ENCODE measurements around the gene RBM7.

Gene RBM7, protein sequence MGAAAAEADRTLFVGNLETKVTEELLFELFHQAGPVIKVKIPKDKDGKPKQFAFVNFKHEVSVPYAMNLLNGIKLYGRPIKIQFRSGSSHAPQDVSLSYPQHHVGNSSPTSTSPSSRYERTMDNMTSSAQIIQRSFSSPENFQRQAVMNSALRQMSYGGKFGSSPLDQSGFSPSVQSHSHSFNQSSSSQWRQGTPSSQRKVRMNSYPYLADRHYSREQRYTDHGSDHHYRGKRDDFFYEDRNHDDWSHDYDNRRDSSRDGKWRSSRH

DNA sequence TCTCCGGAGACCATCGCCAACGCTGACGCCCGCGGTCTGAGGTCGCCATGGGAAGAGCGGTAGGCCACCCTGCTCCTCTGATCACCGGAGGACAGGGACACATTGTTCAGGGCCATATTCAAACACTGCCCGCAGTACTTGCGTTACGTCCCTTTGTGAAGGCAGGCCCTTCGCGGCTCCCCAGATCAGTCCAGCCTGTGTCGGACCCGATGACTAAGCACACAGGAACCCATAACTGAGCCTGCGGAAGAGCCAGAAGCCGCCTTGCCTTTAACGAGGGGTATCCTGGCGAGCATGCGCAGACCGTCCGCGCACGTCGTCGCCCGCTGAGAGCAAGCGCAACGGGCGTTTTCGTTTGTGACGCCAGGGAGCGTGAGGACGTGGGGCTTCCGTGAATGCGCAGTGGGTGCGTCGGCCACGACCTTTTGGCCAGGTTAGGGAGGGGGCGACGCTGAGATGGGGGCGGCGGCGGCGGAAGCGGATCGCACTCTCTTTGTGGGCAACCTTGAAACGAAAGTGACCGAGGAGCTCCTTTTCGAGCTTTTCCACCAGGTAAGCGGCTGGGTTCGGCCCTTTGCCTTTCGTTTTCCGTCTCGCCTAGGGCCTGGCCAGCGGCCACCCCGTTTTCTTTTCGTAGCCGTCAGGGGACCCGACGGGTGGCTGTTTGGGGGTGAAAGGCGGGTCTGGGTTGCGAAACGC, at the start of gene RBM7, which contains the start of gene C11orf71:
Gene RBM7, plus strand, starts transcription at position 451 of the 699 bp plus-strand sequence. Its CDS starts 6 bp downstream, at position 457.
Gene C11orf71, minus strand, starts transcription at position 296 of the 699 bp plus-strand sequence. Its CDS starts 180 bp downstream, at position 116.
- DNase-seq (ENCODE audit: low spot score): peak; percentile 98

DNA sequence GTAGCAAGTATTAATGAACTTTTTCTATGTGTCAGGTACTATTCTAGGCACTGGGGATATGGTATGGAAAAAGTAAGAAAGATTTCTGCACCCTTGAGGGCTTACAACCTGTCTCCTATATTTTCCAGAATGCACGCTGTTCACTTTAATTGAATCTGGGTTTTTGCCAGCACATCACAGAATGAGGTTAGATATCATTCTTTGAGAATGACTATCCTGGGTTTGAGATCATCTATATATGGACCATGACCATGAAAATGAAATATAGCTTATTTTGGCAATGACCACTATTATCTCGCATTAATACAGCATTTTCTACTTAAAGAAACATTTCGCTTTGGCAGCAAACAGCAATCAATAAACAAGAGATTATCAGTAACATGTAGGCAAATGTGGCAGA, 47.0 kb upstream of the RBM7 start:
- no peak for DNase-seq (ENCODE audit: low spot score)

DNA sequence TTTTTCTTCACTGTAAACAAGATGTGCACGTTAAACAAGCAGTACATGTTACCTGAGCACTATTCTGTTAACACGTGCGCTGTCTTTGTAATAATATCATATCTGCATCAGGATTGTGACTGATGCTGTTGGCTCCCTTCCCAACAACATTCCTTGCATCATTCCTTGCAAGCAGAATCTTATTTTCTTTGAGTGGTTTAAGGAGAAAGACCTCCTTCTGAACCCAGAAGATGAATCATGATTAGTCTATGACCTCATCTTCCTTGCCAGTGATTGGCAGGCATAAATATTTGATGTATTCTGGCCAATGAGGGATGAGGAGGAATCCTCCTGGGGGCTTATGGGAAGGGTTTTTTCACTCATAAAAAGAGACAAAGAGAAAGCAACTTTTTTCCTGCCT, 46.4 kb upstream of the RBM7 start:
- DNase-seq (ENCODE audit: low spot score): no peak

DNA sequence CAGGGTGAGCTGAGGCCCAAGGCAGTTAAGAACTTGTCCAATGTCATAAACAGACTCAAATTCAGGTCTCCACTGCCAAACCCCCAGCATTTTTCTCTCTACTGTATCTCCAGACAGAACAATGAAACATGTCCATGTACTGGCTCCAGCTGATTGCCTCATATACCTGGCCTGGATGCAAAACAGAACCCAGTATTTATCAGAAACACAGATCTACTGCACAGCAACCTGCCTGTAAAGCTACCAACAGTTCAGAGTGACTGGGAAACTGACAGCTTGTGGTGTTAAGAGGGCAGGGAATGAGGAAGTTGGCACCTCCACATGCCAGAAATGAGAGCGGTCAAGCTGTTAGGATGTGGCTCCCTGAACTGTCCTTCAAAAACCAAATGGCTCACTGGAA, 41.8 kb upstream of the RBM7 start:
- no peak for DNase-seq (ENCODE audit: low spot score)

DNA sequence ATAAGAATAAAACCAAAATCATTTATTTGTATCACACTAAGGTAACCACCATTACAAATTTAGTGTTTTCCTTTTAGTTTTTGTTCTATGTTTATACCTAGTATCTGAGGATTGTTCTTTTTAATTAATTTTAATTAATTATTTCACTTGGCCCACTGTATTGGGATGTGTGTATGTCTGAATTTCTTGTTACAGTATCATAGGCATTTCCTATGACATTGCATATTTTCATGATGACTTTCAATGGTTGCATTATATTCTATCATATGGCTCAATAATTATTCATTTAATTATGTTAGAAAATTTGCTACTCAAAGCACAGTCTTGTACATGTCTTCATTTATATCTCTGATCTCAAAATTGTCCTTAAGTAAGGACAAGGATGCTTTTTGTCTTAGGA, 41.1 kb upstream of the RBM7 start:
- DNase-seq (ENCODE audit: low spot score): no peak

DNA sequence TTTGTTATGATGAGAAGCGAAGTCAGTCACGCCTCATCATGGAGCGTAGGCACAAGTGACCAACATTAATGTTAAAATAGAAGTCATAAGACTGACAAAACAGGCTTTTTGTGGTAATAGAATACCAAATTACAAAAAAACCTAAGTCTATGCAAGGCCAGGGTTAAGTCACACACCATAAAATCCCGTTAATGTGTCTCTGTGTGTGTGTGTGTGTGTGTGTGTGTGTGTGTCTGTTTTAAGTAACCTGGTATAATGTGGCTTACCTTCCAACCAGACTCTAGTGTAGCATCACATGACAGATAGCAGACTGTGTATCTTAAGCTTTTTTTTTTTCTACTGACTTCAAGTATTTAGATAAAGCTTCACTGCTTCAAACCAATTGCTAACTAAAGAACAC, 38.1 kb upstream of the RBM7 start:
- DNase-seq (ENCODE audit: low spot score): no peak

DNA sequence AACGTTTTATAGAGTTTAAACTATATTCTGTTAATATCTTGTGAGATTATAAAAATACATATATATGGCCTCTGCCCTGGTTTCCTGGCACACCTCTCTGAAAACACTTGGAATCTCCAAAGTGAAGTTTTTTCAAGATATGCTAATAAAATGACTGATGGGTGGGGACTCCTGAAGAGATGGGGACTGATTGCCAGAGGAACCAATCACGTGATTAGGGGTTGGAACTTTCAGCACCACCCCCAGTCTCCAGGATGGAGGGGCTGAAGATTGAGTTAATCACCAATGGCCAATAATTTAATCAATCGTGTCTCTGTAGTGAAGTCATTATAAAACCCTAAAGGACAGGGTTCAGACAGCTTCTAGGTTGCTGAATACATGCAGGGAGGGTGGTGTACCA, 37.5 kb upstream of the RBM7 start:
- DNase-seq (ENCODE audit: low spot score): no peak

DNA sequence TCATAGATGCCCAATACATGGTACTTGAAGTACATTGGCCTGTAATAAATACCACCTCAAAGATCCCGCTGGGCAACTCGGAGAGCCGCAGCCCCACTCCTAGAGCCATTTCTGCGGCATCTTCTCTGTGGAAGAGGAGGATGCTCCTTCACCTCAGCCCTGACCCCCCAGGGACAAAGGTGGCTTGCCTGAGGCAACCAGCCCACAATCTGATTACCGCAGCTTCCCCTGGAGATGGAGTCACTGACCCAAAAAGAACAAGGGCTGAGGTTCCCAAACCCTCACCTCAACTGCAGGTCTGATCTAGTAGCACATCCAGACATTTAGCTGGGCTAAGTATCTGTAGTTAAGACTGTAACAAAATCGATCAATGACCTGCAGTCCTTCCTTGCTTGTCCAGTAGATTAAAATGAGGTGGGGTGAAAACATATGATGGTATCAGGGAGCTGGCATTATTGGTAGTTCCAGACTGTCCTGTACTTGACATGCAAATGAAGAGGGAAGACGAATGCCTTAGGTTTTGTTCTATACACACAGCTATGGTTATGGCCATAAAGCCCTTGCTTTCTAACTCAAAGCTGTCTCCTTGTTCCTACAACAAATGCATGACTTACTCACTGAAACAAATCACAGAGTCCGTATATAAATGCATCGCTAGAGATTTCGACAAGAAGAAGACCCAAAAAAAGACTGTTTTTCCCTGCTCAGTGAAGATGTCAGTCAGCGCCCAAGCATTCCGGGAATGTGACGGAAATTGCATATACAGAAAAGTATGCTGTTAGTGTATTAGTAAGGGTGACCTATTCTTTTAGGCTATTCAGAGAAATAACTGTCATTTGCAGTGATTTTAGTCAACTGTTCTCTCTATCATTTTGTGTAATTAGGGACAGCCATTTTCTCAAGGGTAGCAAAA, 33.9 kb upstream of the RBM7 start:
- DNase-seq (ENCODE audit: low spot score): no peak

DNA sequence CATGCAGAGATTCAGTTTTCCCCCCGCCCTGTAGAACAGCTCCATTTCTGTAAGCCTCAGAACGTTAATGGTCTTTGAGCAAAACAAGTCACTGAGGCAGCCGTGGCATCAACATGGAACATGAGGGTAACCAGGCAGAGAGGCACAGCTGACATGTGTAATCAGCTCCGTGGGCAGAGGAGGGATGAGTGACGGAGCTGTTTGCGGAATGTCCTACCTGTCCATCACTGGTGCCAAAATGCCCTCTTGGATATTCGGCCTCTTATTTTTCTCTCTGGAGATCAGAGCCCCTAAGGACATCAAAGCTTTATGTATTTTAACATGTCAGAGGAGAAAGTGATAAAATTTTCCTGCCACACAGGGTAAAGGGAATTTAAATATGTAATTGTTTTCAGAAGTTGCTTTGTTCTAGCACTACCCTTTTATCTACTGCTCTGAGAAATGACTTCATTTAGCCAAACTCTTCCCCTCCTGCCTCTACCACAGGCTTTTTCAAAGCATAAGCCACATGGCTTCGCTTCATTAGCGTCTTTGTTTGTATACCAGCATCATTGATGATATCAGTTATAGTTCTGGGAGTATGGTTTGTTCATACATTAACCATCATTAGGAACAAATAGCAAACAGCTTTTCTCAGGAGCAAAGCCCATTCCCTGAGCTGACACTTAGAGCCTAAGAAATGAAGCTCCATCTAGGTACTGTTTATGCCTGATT, 33.1 kb upstream of the RBM7 start:
- DNase-seq (ENCODE audit: low spot score): no peak

DNA sequence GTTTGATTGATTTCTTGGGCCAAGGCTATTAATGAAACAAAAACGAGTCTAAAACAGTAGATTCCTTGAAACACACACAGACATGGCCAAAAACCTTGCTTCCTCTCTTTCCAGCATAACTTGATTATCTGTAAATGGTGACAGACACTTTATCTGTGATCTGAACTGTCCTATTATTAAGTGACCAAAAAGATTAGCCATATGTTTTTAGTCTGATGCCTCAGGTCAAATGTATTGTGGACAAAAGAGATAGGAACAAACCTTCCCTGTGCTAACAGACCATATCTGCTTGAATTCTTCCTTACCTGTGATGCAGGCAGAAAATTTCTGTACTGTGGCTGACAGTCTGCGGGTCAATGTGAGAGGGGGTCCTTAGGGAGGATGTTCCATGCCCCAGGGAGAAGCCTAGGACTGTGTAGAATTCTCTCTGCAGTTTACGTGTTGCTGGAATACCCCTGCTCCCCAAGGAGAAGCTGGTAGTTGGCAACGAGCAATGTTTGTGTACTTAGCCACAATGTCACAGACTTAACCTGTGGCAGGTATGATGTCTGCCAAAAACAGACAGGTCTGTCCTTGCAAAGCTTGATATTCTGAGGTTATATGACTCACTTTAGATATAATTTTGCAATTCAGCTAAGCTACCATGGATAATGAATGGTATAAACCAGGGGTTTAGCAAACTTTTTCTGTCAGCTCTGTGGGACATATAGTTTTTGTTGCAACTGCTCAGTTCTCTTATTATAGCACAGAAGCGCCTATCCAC, 31.4 kb upstream of the RBM7 start:
- no peak for DNase-seq (ENCODE audit: low spot score)

DNA sequence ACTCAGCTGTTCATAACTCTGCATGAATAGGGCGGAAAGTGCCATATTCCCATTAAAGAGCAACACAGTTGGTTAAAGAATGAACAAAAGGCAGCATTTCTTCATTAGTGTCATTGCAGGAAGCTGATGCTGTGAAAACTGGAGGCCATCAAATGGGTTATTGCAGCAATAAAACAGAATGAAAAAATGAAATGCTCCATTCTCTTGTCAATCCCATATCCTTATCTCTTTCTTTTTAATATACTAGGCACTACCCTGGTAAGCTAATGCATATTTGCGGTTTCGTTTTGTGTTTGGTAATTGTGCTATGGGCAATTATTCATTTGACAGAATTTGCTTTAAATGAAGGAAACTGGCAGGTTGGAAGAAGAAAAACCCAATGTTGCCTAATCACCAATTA, 25.4 kb upstream of the RBM7 start:
- DNase-seq (ENCODE audit: low spot score): no peak

DNA sequence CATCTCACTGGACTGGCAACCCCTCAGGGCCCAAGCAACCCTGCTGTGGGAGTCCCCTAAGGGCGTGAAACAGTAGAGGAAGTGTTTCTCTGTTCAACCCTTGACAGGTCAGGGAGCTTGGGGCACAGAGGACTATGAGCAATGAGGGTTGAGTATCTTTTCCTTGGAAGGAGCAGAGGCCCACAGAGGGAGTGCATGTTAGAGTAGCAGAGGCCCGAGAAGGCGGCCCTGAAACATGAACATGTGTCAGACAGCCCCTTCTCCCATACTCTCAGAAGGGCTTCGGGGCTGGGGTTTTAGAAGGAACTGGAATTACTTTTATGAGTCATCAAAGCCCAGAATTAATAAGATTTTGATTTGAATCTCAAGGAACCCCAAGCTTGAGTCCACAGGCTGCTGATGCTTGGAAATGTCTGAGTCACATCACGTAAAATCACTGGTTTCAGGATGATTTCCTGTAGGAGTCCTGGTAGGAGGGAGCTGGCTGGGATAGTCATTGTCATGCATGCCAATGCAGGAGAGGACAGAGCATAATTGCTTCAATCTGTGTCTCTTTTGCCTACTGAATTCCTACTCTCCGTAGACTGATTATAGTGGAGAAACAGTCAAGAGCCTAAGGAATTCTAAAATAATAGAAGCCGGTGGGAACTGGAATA, 22.7 kb upstream of the RBM7 start:
- DNase-seq (ENCODE audit: low spot score): no peak

DNA sequence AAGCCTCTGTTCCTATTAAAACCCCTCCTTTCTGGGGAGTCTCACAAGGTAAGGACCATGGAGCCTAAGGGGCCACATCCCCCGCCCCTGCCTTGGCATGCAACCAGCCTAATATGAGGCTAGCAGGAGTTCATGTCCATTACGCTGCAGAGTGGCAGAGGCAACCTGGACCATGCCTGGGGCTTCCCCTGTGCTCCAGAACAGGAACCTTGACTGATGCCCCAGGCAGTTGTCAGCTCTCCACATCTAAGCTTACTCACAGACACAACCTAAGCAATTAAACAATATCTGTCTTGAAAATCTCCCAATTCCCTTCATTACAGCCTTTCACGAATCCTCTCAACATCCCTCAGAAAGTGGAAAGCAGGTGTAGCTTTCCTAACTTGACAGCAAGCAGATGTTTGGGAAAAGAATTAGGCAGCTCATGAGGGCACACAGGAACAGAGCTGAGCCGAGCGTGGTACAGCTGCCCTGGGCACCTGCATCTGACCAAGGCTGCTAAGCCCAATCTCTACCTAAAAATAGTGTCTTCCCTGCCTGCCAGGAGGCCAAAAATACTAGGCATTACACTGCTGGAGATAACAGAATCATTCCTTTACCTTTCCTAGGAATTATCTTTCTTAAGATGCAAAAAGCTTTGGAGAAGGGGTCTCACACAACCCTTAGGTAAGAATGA, 20.9 kb upstream of the RBM7 start:
- DNase-seq (ENCODE audit: low spot score): no peak

DNA sequence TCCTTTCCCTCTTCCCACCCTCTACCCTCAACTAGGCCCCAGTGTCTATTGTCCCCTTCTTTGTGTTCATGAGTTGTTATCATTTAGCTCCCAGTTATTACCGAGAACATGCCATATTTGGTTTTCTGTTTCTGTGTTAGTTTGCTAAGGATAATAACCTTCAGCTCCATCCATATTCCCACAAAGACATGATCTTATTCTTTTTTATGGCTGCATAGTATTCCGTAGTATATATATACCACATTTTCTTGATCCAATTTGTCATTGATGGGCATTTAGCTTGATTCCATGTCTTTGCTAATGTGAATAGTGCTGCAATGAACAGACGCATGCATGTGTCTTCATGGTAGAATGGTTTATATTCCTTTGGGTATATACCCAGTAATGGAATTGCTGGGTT, 18.0 kb upstream of the RBM7 start:
- no peak for DNase-seq (ENCODE audit: low spot score)

DNA sequence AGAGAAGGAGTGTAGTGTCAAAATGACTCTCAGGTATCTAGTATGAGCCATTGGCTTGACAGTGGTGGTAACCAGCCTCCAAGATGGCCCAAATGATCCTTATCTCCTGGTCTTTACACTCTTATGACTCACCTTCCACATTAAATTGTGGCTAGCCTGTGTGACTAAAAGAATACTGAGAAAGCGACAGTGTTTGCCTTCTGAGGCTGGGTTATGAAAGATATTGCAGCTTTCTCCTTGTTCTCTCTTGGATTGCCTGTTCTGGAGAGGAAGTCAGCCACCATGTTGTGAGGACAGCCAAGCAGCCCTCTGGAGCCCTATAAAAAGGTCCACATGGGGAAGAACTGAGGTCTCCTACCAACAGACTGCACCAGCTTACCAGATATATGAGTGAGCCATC, 16.0 kb upstream of the RBM7 start:
- DNase-seq (ENCODE audit: low spot score): no peak

DNA sequence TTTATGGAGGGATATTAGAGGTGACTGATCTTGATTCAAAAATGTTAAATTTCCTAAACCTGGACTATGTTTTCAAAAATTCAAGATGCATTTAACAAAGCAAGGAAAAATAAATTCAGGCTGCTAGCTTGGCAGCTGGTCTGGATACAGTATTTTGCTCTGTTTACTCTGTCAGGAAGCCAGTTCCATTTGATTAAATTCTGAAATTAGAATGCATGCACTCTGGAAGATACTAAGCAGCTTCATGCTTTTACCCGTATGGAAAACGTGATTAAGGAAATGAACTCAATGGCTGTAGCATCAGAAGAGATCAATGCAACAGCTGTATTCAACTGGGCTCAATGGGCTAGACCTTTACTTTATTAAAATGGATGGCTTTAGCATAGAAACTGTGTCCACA, 14.3 kb upstream of the RBM7 start:
- no peak for DNase-seq (ENCODE audit: low spot score)

DNA sequence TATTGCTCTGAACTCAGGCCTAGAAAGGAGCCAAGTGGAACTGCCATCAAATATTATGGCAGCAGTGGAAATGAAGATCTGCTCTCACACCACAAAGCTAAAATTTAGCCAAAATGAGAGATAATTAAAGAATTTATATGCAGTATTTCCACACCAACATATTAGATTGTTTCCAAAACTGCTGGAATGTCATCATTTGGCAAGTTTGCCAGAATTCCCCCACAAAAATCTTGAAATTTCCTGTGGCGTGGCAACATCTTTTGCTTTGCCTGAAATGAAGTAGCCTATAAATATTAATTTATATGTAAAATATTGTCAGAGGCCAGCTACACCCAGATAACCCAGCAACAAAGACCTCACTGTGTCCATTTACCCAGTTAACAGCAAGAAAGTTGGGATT, 13.9 kb upstream of the RBM7 start:
- no peak for DNase-seq (ENCODE audit: low spot score)

DNA sequence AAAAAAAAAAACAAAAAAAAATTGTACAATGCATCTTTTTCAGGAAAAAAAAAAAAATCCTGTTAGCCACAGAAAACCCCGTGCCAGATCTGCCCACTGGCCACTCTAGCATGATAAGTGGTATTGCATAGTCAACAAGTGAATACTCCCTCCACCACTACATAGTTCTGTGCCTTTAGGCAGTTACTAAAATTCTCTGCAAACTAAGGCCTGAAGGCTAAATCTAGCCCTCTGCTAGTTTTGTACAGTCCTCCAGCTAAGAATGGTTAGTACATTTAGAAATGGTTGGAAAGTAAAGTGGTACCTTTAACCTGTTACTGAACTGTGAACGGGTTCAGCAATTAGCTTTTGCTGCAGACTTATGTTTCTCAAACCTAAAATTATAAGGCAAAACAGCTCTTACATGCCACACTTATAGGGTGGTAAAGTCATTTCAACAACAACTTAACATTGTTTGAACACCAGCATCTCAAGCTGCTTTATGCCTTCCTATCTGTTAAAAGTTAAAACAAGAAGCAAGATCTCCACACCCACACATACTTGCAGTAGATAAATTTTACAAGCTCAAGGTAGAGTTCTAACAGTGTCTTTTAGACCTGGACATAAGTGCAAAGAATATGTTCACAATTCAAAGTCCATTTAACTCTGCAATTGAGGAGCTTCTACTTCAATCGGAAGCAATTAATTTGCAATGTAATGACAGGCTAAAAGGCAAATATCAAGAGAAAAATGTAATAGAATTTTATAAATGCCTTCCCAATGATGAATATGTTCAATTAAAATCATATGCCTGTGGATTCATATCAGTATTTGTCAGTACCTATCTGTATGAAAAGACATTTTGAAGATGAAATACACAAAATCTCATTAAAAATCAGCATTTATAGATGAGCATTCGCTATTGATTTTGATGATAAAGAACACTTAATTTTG, 7.5 kb upstream of the RBM7 start:
- DNase-seq (ENCODE audit: low spot score): no peak

DNA sequence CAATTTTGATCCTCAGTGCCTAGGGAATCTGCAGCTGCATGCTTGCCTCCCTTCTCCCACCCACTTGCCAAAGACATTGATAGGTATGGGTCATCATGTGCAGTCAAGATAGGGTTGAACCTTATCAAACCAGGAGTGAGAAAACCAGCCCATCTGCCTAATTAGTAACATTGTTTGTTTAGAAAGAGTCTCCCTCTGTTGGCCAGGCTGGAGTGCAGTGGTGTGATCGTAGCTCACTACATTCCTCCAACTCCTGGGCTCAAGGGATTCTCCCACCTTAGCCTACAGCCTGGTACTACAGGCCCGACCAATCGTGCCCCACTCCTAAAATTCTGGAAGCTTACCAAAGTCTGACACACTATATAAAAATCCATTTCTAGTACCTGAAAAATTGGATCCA, 4.7 kb upstream of the RBM7 start:
- no peak for DNase-seq (ENCODE audit: low spot score)
